Bone marrow (tissue), 2 donors: ENCODE data around the gene ANKRD23.
"Not testable (repeated sequence)": the region's sequence is repeated elsewhere in the genome, so short reads cannot be mapped to it uniquely, and the experiment has no call there.

Source experiments
- DNase-seq, 2 donors: peaks; one replicate each; lab custom pipeline; 2025; lab: John Stamatoyannopoulos, UW

The ANKRD23 gene

GRCh38 chr2:96843538-96844268, at the start of gene ANKRD23:
TSS of gene ANKRD23 (minus strand) at chr2:96844021. CDS start at chr2:96843992, 29 bp downstream.
- no peak for DNase-seq

- DNase-seq: no peak
Observed at GRCh38 chr2:96891591-96892333, 47.9 kb upstream of the ANKRD23 start.

GRCh38 chr2:96890726-96891385, 47.0 kb upstream of the ANKRD23 start:
- DNase-seq: no peak

GRCh38 chr2:96890252-96890651, 46.4 kb upstream of the ANKRD23 start:
- DNase-seq: no peak

- not testable (repeated sequence) for DNase-seq
Observed at GRCh38 chr2:96889502-96889901, 45.7 kb upstream of the ANKRD23 start.

- no peak for DNase-seq
Observed at GRCh38 chr2:96888072-96889011, 44.5 kb upstream of the ANKRD23 start.

- no peak for DNase-seq
Observed at GRCh38 chr2:96887493-96888012, 43.7 kb upstream of the ANKRD23 start.

- DNase-seq: no peak
Observed at GRCh38 chr2:96885432-96886347, 41.9 kb upstream of the ANKRD23 start.

GRCh38 chr2:96884299-96885094, 40.7 kb upstream of the ANKRD23 start:
- no peak for DNase-seq

GRCh38 chr2:96883306-96883705, 39.5 kb upstream of the ANKRD23 start:
- no peak for DNase-seq

- no peak for DNase-seq
Observed at GRCh38 chr2:96882906-96883305, 39.1 kb upstream of the ANKRD23 start.

- DNase-seq: no peak
Observed at GRCh38 chr2:96882230-96882629, 38.4 kb upstream of the ANKRD23 start.

GRCh38 chr2:96881349-96882195, 37.8 kb upstream of the ANKRD23 start:
- DNase-seq: no peak

GRCh38 chr2:96880891-96881273, 37.1 kb upstream of the ANKRD23 start:
- no peak for DNase-seq

- no peak for DNase-seq
Observed at GRCh38 chr2:96879545-96880040, 35.8 kb upstream of the ANKRD23 start.

GRCh38 chr2:96878796-96879544, 35.1 kb upstream of the ANKRD23 start:
- DNase-seq: no peak

GRCh38 chr2:96878171-96878570, 34.4 kb upstream of the ANKRD23 start:
- no peak for DNase-seq

GRCh38 chr2:96877631-96878092, 33.8 kb upstream of the ANKRD23 start:
- DNase-seq: no peak
